Fibroblast of lung (primary cell): ENCODE data around the gene LRRC71. TPM values are rescaled to one million over a fixed set of nuclear protein-coding genes. Genes with fewer than 3 reads are reported as not detected.

Experiments used
- DNase-seq, 2 donors: peaks; one replicate each; pipeline versions ENCODE4 v3.0.0 to v3.0.0-alpha.2; 2010; ENCODE audit warnings: low read depth in 2 of 2
- H2AFZ ChIP-seq: 2 replicates; pipeline ENCODE4 v1.5.1; 2012; ENCODE audit warnings: low read length, control low read depth, inconsistent platforms
- H3K27ac ChIP-seq: 2 replicates; pipeline ENCODE4 v1.5.1; 2011; ENCODE audit warnings: low read length, control low read depth; ENCODE audit not compliant: insufficient read depth
- H3K27me3 ChIP-seq: 2 replicates; pipeline ENCODE4 v1.5.1; 2011; ENCODE audit warnings: mild to moderate bottlenecking, low read length; ENCODE audit not compliant: control insufficient read depth, insufficient read depth
- H3K36me3 ChIP-seq: 2 replicates; pipeline ENCODE4 v1.5.1; 2011; ENCODE audit warnings: low read length; ENCODE audit not compliant: control insufficient read depth, insufficient read depth
- H3K4me1 ChIP-seq: 2 replicates; pipeline ENCODE4 v1.5.1; 2011; ENCODE audit warnings: low read length; ENCODE audit not compliant: control insufficient read depth, insufficient read depth; ENCODE audit errors: extremely low read depth
- H3K4me2 ChIP-seq: 2 replicates; pipeline ENCODE4 v1.5.1; 2011; ENCODE audit warnings: low read length, control low read depth; ENCODE audit not compliant: insufficient read depth; ENCODE audit errors: extremely low read depth
- H3K4me3 ChIP-seq, 4 experiments: fragments of 200-600 bp in 1 of 4; sonication (generic) in 1 of 4; replicated peaks in 1 of 4; 2 replicates each; pipeline ENCODE4 v1.5.1; 2011 to 2016; ENCODE audit warnings: low read length in 4 of 4, low read depth in 3 of 4, mild to moderate bottlenecking in 3 of 4, control low read depth in 2 of 4, inconsistent platforms in 1 of 4, mixed read lengths in 1 of 4; ENCODE audit not compliant: insufficient read depth in 1 of 4; ENCODE audit errors: control extremely low read depth in 1 of 4
- H3K79me2 ChIP-seq: 2 replicates; pipeline ENCODE4 v1.5.1; 2012; ENCODE audit warnings: mild to moderate bottlenecking, low read length, inconsistent platforms; ENCODE audit not compliant: control insufficient read depth, insufficient read depth
- H3K9ac ChIP-seq: 2 replicates; pipeline ENCODE4 v1.5.1; 2011; ENCODE audit warnings: mild to moderate bottlenecking, low read length, control low read depth; ENCODE audit not compliant: insufficient read depth
- H3K9me3 ChIP-seq: 2 replicates; pipeline ENCODE4 v1.5.1; 2012; ENCODE audit warnings: low read depth, low read length; ENCODE audit not compliant: control insufficient read depth, insufficient read depth
- H4K20me1 ChIP-seq: 2 replicates; pipeline ENCODE4 v1.5.1; 2011; ENCODE audit warnings: low read length; ENCODE audit not compliant: control insufficient read depth, insufficient read depth; ENCODE audit errors: extremely low read depth
- CTCF ChIP-seq, 2 donors: IDR thresholded peaks in 1 of 2; conservative IDR thresholded peaks in 1 of 2; 1 replicate in 1 of 2; 2 replicates in 1 of 2; pipeline ENCODE4 v1.5.1; 2011 to 2012; ENCODE audit warnings: low read length in 2 of 2, control low read depth in 1 of 2, inconsistent platforms in 1 of 2, low read depth in 1 of 2, mild to moderate bottlenecking in 1 of 2
- EZH2 ChIP-seq: IDR thresholded peaks from 2 replicates; pipeline ENCODE4 v1.5.1; 2012; ENCODE audit warnings: low read length, control low read depth, mild to moderate bottlenecking; ENCODE audit errors: missing control alignments
- polyA plus RNA-seq, 2 donors: library from polyadenylated mRNA; depleted of rRNA in 1 of 2; stranded (reverse) in 1 of 2; unstranded in 1 of 2; fragments of >200 nt; gene quantifications; 2 replicates each; pipeline ENCODE4 v1.2.1, GENCODE V29; 2011 to 2012; ENCODE audit warnings: missing spikeins in 1 of 2
- total RNA-seq: library from RNA; depleted of rRNA; stranded (reverse); fragments of >200 nt; gene quantifications from 2 replicates; pipeline ENCODE4 v1.2.1, GENCODE V29; 2014

The LRRC71 gene
- total and polyA plus RNA-seq, 2 donors (not counting 1 experiment from before 2014, with no cell fraction given): 1.8 TPM; not detected in 1

- H3K27ac ChIP-seq: no peak overlapping the region
- no peak for TF ChIP-seq EZH2
- no peak for TF ChIP-seq CTCF (conservative IDR thresholded peaks at IDR 0.05 in 1 of 2, IDR thresholded peaks at IDR 0.05 in 1 of 2; ENCODE audit: low read depth in 1 of 2, low read length in 2 of 2)
- peaks cover 15% of the 10 kb centered on the region for H3K36me3 ChIP-seq
- H3K27me3 ChIP-seq: no peaks in the 10 kb centered on the region
- H3K4me2 ChIP-seq: no peak overlapping the region
- no peak overlapping the region for H3K9ac ChIP-seq
- no peak for DNase-seq
- H3K4me3 ChIP-seq: no peak overlapping the region
- H3K9me3 ChIP-seq: no peaks in the 10 kb centered on the region
- H4K20me1 ChIP-seq: no peaks in the 10 kb centered on the region
- no peaks in the 10 kb centered on the region for H3K79me2 ChIP-seq
- no peak overlapping the region for H2AFZ ChIP-seq
- no peaks in the 10 kb centered on the region for H3K4me1 ChIP-seq
Measured at GRCh38 chr1:156937883-156938282, 17.5 kb downstream of the LRRC71 start.

GRCh38 chr1:156938813-156939212, 18.4 kb downstream of the LRRC71 start:
- TF ChIP-seq EZH2 (no peak), CTCF (conservative IDR thresholded peaks at IDR 0.05 in 1 of 2, IDR thresholded peaks at IDR 0.05 in 1 of 2; ENCODE audit: low read depth in 1 of 2, low read length in 2 of 2) (no peak)
- Histone ChIP-seq H2AFZ (no peak overlapping the region), H3K27ac (no peak overlapping the region), H3K4me1 (no peaks in the 10 kb centered on the region), H3K79me2 (no peaks in the 10 kb centered on the region), H4K20me1 (no peaks in the 10 kb centered on the region), H3K9me3 (no peaks in the 10 kb centered on the region), H3K27me3 (no peaks in the 10 kb centered on the region), H3K4me3 (no peak overlapping the region), H3K9ac (no peak overlapping the region), H3K36me3 (peaks cover 19% of the 10 kb centered on the region), H3K4me2 (no peak overlapping the region)
- no peak for DNase-seq

- H3K36me3 ChIP-seq: peaks cover 24% of the 10 kb centered on the region
Measured at GRCh38 chr1:156939786-156940334, 19.4 kb downstream of the LRRC71 start.

More at GRCh38 chr1:156939786-156940334, 19.4 kb downstream of the LRRC71 start:
- Histone ChIP-seq H2AFZ (no peak overlapping the region), H3K4me1 (no peaks in the 10 kb centered on the region), H3K27me3 (no peaks in the 10 kb centered on the region), H3K4me2 (no peak overlapping the region), H3K79me2 (no peaks in the 10 kb centered on the region), H3K4me3 (no peak overlapping the region), H3K27ac (no peak overlapping the region), H3K9me3 (no peaks in the 10 kb centered on the region), H3K9ac (no peak overlapping the region), H4K20me1 (no peaks in the 10 kb centered on the region)
- TF ChIP-seq CTCF (conservative IDR thresholded peaks at IDR 0.05 in 1 of 2, IDR thresholded peaks at IDR 0.05 in 1 of 2; ENCODE audit: low read depth in 1 of 2, low read length in 2 of 2) (no peak), EZH2 (no peak)
- DNase-seq: no peak
